ENCODE measurements around the gene NEUROD2. TPM values are rescaled to one million over a fixed set of nuclear protein-coding genes. Genes with fewer than 3 reads are reported as not detected.

The NEUROD2 gene
- total and polyA plus RNA-seq, 10 of the 15 experiments (the other 5 are each of a cell fraction or from before 2014, with no cell fraction given) = not detected

DNA sequence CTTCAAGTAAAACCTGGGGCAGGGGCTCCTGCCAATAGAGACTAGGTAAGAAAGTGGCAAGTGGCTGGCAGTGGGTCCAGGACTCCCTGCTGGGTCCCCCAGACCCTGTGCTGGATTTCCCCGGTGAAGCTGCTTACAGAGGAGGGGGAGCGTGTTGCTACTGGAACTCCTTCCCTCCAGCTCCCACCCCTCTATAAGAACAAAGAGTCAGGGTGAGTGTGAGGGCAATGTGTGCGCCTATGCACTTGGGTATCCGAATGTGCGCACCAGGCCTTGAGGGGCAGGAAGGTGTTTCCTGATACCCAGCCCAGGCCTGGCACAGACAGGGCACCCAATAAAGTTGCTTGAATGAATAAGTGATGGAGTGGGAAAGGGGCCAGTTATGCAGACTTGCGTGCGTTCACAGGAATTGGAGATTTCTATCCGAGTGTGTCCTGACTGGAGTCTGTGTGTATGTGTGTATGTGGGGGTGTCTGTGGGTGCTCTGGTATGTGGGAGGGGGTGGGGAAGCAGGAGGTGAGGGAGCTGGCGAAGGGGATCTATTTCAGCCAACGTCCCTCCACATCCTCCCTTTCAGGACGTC lies 11.7 kb downstream of the NEUROD2 start (continued):
- TF ChIP-seq MYB (IDR thresholded peaks at IDR 0.05; ENCODE audit: borderline replicate concordance, low read depth, low read length) (no peak), FOS (IDR thresholded peaks at IDR 0.05; ENCODE audit: borderline replicate concordance, extremely low read depth, insufficient read length) (no peak), EP300 (IDR thresholded peaks at IDR 0.05; ENCODE audit: borderline replicate concordance in 1 of 2, control insufficient read depth in 1 of 2, low read depth in 2 of 2, low read length in 2 of 2) (no peak), TBL1XR1 (IDR thresholded peaks at IDR 0.05; ENCODE audit: low read depth, low read length) (no peak), NR2F1 (conservative IDR thresholded peaks at IDR 0.05) (no peak), NFYA (IDR thresholded peaks at IDR 0.05; ENCODE audit: borderline replicate concordance, low read depth, low read length) (no peak)

GRCh38 chr17:39595294-39595693 lies 12.4 kb downstream of the NEUROD2 start:
- H3K79me2 ChIP-seq (ENCODE audit: control insufficient read depth, insufficient read depth, low read length) = no peaks in the 10 kb centered on the region
- no peaks in the 10 kb centered on the region for H3K9me3 ChIP-seq (replicated peaks; ENCODE audit: control insufficient read depth, insufficient read depth, low read length)
- SMC1A ChIA-PET (ENCODE audit: uncharacterized antibody, unreplicated experiment) = no interaction called here
- no peak overlapping the region for H3K4me2 ChIP-seq (ENCODE audit: control insufficient read depth, insufficient read depth)
- CTCF ChIA-PET = no interaction called here
- H3K4me1 ChIP-seq (ENCODE audit: control insufficient read depth, insufficient read depth, low read length) = no peaks in the 10 kb centered on the region
- POLR2A ChIA-PET = no interaction called here
- in situ Hi-C loops (cut with MboI) = no loop called here
- FAIRE-seq = no peak
- RAD21 ChIA-PET (ENCODE audit: unreplicated experiment) = no interaction called here
- WGBS (ENCODE audit: insufficient coverage, insufficient replicate concordance, low lambda C conversion rate, missing lambda C conversion rate) = 5% methylated on average over 4 of the region's 4 CpGs
- H3K27me3 ChIP-seq (replicated peaks in 1 of 2; ENCODE audit: control insufficient read depth in 2 of 2, insufficient read depth in 2 of 2, low read length in 1 of 2) = peaks cover 20 to 21% of the 10 kb centered on the region in 2 experiments
- no peaks in the 10 kb centered on the region for H3K36me3 ChIP-seq (ENCODE audit: control insufficient read depth in 2 of 2, insufficient read depth in 2 of 2, low read length in 1 of 2)
- no peak overlapping the region for H2AFZ ChIP-seq (ENCODE audit: control insufficient read depth, low read depth, low read length)
- H3K9ac ChIP-seq (ENCODE audit: control insufficient read depth, insufficient read depth, low read length) = no peak overlapping the region
- TF ChIP-seq JUNB (IDR thresholded peaks at IDR 0.05) (no peak), TARDBP (IDR thresholded peaks at IDR 0.05; ENCODE audit: borderline replicate concordance) (no peak), ZNF24 (IDR thresholded peaks at IDR 0.05) (no peak), STAT1 (conservative IDR thresholded peaks at IDR 0.05) (no peak), HCFC1 (IDR thresholded peaks at IDR 0.05; ENCODE audit: low read length) (no peak), MTA2 (IDR thresholded peaks at IDR 0.05; ENCODE audit: low read depth) (no peak), E2F4 (IDR thresholded peaks at IDR 0.05; ENCODE audit: low read depth, low read length) (no peak), NFXL1 (IDR thresholded peaks at IDR 0.05; ENCODE audit: borderline replicate concordance) (no peak)
- intact Hi-C loops (cut with micrococcal nuclease; ENCODE audit: unreplicated experiment) = no loop called here
- H3K27ac ChIP-seq (ENCODE audit: control insufficient read depth, insufficient read depth) = no peak overlapping the region
- no peak for DNase-seq (ENCODE audit: low read depth, low spot score)
- BruUV-seq (replicated peaks) = no TSS peak
- no peaks in the 10 kb centered on the region for H4K20me1 ChIP-seq (ENCODE audit: control insufficient read depth, insufficient read depth)
- ATAC-seq = no peak
- no peak overlapping the region for H3K4me3 ChIP-seq

All from GM12878 (cell line).